Endometrial microvascular endothelial cells (primary cell): ENCODE measurements around the gene RTKN2. TPM values are rescaled to one million over a fixed set of nuclear protein-coding genes. Genes with fewer than 3 reads are reported as not detected.

Experiments
- in situ Hi-C: cut with HindIII; loops from 2 replicates; pipeline ENCODE4 v1.10.0; 2017; ENCODE audit warnings: low sequenced_read_pairs, low pct_unique_long_range_greater_than_20kb; ENCODE audit errors: inconsistent ontology term
- total RNA-seq: library from RNA; depleted of rRNA; stranded (reverse); fragments of >200 nt; gene quantifications from one replicate; pipeline ENCODE4 v1.2.3, GENCODE V29; 2015; ENCODE audit errors: inconsistent ontology term

RTKN2 gene
- total RNA-seq, 1 donor from 2014 or later: 0.37 TPM

- in situ Hi-C loops: no loop called here
Observed at GRCh38 chr10:62155054-62155680, 113.5 kb downstream of the RTKN2 start.

DNA sequence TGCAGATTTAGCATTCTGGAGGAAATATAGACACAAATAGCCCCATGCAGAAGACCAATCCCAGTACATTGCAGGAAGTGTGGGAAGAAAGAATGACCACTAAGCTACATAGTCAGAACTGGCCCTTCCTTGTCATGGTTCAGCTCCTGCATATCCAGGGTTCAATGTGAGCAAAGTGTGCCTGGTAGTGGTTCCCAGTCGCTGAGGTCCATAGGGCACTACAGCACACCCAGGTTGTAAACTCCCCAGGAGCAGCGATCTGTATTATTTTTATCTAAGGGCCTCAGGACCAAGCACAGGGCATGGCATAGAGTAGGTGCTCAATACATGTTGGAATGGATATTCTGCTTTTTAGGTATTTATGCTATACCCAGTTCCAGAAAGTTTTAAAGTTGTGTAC, 114.4 kb downstream of the RTKN2 start:
- in situ Hi-C loops: no loop called here

DNA sequence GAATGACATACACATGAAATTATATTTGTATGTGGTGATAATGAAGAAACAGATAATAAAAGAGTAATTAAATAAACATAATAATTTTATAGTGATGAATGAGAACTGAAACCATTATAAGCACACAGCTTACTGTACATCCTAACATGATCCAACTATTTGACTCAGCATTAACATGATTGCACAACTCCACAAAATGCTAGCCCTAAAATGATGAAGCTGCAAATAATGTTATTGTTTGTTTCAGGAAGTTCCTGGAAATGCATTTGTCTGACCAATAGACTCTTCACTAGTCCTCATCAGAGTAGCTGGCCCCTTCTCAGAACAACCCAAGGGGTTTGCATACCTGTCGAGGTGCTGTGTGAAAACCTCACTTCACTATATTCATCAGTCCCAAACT, 115.5 kb downstream of the RTKN2 start:
- in situ Hi-C loops: no loop called here

GRCh38 chr10:62149621-62150020, 119.0 kb downstream of the RTKN2 start:
- in situ Hi-C loops: no loop called here

- in situ Hi-C loops: no loop called here
Observed at GRCh38 chr10:62148155-62148554, 120.5 kb downstream of the RTKN2 start.

DNA sequence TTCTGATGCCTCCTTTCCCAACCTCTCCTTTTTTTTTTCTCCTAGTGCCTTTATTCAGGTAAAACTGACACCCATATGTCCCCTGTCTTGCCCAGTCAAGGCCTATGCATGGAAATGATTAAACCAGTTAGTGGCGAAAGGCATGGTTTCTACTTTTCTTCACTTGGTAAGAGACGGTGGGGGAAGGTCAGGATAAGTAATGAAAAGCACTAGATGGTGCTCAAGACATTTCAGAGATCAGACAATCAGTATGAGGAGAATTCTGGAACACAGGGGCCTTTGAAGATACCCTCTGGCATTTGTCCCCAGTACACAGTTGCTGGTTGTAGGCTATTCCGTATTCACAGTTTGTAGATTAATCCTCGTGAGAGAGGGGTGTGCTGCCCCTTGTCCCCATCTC, 121.2 kb downstream of the RTKN2 start:
- in situ Hi-C loops: no loop called here

DNA sequence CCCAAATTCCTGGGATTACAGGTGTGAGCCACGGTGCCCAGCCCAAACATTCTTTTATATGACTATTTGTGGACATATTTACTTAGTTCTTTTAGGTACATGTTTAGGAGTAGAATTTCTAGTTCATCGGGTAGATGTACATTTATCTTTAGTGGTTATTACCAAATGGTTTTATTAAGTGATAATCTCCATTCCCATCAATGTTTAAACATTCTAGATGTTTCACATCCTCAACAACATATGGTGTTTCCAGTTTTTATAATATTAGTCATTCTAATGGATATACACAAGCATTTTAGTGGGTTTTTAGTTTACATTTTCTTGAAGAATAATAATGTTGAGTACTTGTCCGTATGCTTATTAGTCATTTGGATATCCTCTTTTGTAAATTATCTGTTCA, 131.7 kb downstream of the RTKN2 start:
- in situ Hi-C loops: no loop called here

- in situ Hi-C loops: no loop called here
Observed at GRCh38 chr10:62133618-62134017, 135.0 kb downstream of the RTKN2 start.

Other genes starting within 250 kb of the RTKN2 start
- gene ZNF365, start 105.5 kb upstream of the RTKN2 start, total RNA-seq: 1.1 TPM